H54 (cell line): ENCODE measurements around the gene SLC13A4.
A peak's percentile ranks its signal among the peaks of the same experiment; 100 is the strongest.
"Not testable (repeated sequence)": the region's sequence is repeated elsewhere in the genome, so short reads cannot be mapped to it uniquely, and the experiment has no call there.

Source experiments
- DNase-seq: peaks from one replicate; pipeline ENCODE4 v3.0.0; 2011; ENCODE audit warnings: low spot score, mixed read lengths; ENCODE audit not compliant: insufficient read length
- FAIRE-seq: peaks from 3 replicates; lab custom pipeline; 2011; peaks lifted over from hg19 to GRCh38; lab: Jason Lieb, UNC
- POLR2A ChIP-seq: IDR thresholded peaks from 2 replicates; pipeline ENCODE4 v1.6.1; 2011; ENCODE audit warnings: low read depth, mild to moderate bottlenecking, low read length

SLC13A4 gene

GRCh38 chr7:135728136-135728669 lies at the start of gene SLC13A4:
Gene SLC13A4, minus strand, starts transcription at chr7:135728186. Its CDS starts 690 bp downstream, at chr7:135727496.
- FAIRE-seq: peak; percentile 41

DNA sequence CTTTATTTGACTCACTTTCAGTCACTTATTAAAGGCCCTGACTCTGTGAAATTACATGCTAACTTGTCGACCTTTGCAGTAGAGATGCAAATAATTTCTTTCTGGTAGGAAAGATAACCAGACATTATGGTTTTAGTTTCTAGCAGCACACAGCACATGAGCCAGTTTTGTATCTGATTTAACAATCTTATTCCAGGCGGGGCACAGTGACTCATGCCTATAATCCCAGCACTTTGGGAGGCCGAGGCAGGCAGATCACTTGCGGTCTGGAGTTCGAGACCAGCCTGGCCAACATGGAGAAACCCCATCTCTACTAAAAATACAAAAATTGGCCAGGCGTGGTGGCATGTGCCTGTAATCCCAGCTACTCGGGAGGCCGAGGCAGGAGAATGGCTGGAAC lies 47.9 kb upstream of the SLC13A4 start:
- not testable (repeated sequence) for FAIRE-seq

More at GRCh38 chr7:135728136-135728669, at the start of gene SLC13A4:
- no peak for TF ChIP-seq POLR2A
- peak; percentile 54 for DNase-seq

DNA sequence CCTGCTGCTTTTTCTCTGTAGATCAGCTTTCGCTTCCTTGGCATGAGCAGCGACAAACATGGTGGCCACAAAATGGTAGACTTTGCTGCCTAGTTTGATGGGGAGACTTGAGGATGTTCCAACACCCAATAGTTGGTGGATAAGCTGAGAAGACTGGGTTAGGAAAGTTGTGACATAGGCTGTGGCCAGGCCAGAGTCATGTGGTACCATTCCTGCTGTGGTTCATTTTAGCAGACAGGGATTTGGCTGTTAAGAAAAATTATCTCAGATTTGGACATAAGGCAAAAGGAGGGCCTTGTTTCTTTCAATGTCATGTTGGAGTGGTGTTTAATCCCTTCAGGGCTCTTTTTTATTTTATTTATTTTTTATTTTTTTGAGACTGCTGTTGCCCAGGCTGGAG lies 47.2 kb upstream of the SLC13A4 start:
- no peak for FAIRE-seq
- DNase-seq: no peak
- TF ChIP-seq POLR2A: no peak

More for the DNA sequence above, 47.9 kb upstream of the SLC13A4 start:
- not testable (repeated sequence) for DNase-seq

DNA sequence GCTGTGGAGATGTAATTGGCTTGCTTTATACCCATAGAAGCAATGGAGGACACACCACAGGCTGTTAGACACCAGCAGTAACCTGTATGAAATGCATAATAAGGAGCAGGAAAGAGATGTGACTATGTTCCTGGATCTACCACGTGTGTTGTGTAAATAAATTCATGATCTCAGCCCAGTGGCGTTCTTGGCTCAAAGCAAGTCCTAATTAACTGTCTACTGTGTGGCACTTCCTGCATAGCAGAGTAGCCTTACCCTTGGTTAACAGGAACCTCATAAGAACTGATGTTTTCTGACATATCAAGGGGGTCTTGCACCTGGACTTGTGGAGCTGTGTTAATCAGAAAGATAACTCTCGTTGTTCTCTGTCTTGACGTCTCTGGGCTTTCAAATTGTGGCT lies 46.3 kb upstream of the SLC13A4 start:
- TF ChIP-seq POLR2A: no peak

GRCh38 chr7:135773464-135773863 lies 45.5 kb upstream of the SLC13A4 start:
- DNase-seq (no peak), FAIRE-seq (no peak)
- no peak for TF ChIP-seq POLR2A

More for the DNA sequence above, 46.3 kb upstream of the SLC13A4 start:
- FAIRE-seq (no peak), DNase-seq (no peak)

DNA sequence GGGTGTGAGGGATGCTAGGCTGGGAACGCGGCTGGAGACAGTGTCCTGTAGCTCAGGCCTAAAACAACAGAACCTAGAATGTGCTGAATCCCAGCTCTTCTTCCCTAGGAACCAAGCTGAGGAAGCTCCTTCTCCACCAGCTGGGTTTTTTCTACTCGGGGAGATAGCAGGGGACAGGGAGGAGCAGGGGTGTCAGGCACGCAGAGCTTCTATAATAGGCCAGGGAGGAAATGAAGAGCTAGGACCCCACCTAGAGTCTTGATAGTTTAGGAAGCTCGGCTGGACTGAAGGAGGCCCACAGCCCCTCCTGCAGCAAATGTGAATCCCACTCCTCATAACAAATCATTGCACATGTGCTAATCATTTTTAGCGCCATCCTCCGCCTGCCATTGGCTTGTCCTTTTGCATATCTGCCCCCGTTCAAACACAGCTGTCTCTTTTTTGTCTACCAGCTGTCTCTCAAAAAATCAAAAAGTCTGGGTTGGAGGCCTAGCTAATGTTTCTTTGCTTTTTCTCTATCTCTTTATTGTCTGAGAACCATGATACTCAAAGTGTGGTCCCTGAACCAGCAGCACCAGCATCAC lies 44.7 kb upstream of the SLC13A4 start:
- DNase-seq (no peak), FAIRE-seq (no peak)
- TF ChIP-seq POLR2A: no peak

- DNase-seq: no peak
- TF ChIP-seq POLR2A: no peak
- no peak for FAIRE-seq
These were observed 44.1 kb upstream of the SLC13A4 start for GRCh38 chr7:135771961-135772638.

GRCh38 chr7:135771051-135771450 lies 43.1 kb upstream of the SLC13A4 start:
- no peak for DNase-seq
- TF ChIP-seq POLR2A: no peak
- no peak for FAIRE-seq

DNA sequence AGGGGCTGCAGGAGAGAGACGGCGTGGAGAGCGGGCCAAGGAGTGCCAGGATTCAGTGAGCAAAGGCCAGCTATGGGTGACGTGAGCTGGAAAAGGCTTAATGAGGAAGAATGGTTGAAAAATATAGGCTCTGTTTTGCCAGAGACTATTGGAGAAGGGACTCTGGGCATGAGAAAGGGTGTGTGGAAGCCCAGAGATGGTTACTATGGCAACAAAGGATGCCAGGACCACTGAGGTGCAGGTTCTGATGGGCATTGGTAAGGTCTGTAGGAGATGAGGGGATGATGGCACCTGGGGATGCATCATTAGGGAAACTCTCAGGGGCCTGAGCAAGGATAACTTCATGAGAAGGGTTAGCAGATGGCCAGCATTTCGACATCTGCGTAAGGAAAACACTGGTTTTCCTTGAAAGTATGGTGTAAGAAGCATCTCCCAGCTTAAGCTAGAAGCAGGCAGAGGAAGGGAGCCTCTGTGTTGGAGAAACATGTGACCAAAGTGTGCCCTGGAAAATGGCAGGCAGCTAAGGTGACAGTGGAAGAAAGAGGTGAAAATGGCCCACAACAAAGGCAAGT lies 42.2 kb upstream of the SLC13A4 start:
- no peak for TF ChIP-seq POLR2A
- FAIRE-seq (no peak), DNase-seq (no peak)

DNA sequence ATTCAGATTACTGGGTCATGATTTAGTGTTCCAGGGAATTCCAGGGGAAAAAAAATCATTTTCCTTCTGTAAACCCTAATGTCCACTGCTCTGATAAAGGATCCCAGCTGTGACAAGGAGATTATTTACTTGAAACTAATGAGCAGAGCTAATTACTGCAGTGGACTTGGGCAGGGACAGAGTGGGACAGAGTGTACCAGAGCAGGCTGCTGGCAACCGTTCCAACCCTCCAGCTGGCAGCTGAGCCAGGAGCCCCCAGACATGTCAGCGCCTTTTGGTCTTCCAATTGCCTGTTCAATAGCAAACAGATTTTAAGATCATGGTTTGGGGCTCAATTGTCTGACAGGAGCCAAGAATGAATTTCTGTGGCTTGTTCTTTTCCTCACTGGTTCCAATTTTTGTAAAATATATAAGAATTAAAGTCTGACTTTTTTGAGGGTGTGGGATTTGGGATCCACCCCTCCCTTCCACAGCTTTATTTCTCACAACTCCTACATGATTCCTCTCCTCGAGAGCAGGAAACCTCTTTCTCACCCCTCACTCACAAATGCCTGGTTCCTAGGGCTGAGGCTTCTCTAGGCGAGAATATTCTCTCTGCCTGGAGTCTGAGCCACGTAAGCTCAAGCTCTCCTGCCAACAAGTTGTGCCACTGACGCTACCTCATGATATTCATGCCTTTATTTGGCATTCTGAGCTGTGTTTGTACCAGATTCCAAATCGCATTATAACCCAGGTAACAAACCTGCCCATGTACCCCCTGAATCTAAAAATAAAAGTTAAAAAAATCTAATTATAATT lies 41.2 kb upstream of the SLC13A4 start:
- FAIRE-seq: no peak

GRCh38 chr7:135768467-135768866 lies 40.5 kb upstream of the SLC13A4 start:
- no peak for FAIRE-seq
- no peak for TF ChIP-seq POLR2A
- DNase-seq: no peak

More for the DNA sequence above, 41.2 kb upstream of the SLC13A4 start:
- no peak for DNase-seq
- no peak for TF ChIP-seq POLR2A

DNA sequence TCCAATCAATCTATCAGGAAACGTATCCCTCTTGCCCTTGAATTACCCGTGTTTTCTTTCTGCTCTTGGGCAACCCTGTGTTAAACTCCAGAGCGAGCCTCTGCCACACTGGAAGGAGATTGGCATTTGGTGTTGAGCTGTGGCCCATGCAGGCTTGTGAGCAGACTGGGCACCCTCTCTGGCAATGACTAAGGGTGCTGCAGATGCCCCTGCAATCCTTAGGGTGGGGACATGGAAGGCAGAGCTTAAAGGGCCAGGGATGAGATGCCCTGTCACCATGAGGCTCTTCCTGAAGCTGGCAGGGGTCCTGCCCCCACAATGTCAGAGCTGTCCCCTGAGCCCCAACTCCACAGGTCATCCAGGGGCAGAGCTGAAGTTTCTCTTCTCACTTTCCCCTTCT lies 40.1 kb upstream of the SLC13A4 start:
- TF ChIP-seq POLR2A: no peak
- FAIRE-seq (no peak), DNase-seq (no peak)

DNA sequence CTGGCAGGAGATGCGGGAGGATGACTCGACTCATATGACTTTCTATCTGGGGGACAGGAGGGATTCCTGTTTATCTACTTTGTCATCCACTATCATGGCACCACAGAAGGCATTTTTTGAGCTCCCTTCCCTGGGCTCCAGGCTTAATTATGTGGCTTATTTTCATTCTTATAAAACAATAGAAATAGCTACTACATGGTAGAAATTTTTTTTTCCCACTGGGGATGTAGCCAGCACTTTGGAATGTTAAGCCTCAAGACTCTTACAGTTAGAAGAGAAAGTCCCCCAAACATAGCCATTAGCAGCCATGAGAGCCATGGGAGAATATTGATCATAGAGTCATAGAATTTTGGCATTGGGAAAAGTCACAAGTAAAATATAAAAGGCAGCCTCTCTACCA lies 35.3 kb upstream of the SLC13A4 start:
- DNase-seq: no peak
- TF ChIP-seq POLR2A: no peak
- FAIRE-seq: no peak

DNA sequence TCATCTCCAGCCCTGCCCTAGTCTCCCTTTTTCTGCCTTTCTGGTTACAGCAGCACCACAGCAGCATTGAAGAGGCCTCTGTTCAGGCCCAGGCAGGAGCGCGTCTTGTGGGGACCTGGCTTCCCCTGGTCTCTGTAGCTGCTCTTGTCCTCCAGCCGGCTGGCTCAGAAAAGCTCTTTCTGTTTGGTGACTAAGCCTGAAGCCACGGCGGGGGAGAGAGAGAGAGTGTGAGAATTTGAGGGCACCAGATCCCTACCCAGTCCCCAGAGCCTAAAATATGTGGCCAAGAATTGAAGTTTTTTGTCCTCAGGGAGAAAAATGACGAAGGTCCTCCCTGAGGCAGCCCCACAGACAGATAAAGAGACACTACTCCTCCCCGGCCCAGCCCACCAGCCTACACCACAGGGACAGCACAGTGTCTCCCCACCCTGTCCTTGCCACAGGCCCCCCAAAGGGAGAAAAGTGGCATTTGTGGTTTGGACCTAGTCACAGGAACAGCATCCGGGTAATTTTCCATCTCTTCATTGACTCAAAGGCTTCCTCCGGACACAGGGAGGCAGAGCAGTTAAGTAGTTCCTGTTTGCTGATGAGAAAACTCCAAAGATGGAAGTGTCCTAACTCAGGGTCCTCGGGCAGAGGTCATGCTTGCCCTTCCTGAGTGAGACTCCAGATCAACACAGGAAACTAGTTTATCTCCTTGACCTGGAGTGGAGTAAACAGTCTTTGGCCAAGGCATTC lies 33.9 kb upstream of the SLC13A4 start:
- DNase-seq: peak; percentile 53
- FAIRE-seq: no peak
- TF ChIP-seq POLR2A: peak; percentile 31; the same call in 1 of the 2 replicates
